Uterus (tissue), 4 donors: Measurements from ENCODE around the gene ATP8A2. TPM values are rescaled to one million over a fixed set of nuclear protein-coding genes. Genes with fewer than 3 reads are reported as not detected.

ENCODE experiments used
- DNase-seq, 2 donors: peaks; one replicate each; pipeline ENCODE4 v3.0.0-alpha.2; 2019 to 2020
- H3K27ac ChIP-seq, 2 donors: fragments of 200-600 bp; sonication (generic); 1 replicate in 1 of 2; 2 replicates in 1 of 2; pipeline ENCODE4 v1.5.1; 2016 to 2018
- H3K27me3 ChIP-seq, 2 donors: fragments of 200-600 bp; sonication (generic); one replicate each; pipeline ENCODE4 v1.5.1; 2018 to 2019; ENCODE audit warnings: control low read depth in 1 of 2
- H3K36me3 ChIP-seq, 2 donors: fragments of 200-600 bp; sonication (generic); one replicate each; pipeline ENCODE4 v1.5.1; 2019; ENCODE audit warnings: control low read depth in 1 of 2
- H3K4me1 ChIP-seq, 2 donors: fragments of 200-600 bp; sonication (generic); one replicate each; pipeline ENCODE4 v1.5.1; 2018 to 2019; ENCODE audit warnings: control low read depth in 1 of 2
- H3K4me3 ChIP-seq, 2 donors: fragments of 200-600 bp; sonication (generic); 1 replicate in 1 of 2; 2 replicates in 1 of 2; pipeline ENCODE4 v1.5.1; 2018 to 2019; ENCODE audit warnings: mild to moderate bottlenecking in 1 of 2
- H3K9me3 ChIP-seq, 2 donors: fragments of 200-600 bp; sonication (generic); one replicate each; pipeline ENCODE4 v1.5.1; 2019; ENCODE audit warnings: control low read depth in 1 of 2
- CTCF ChIP-seq, 4 experiments: fragments of 200-600 bp in 2 of 4; fragments of 450-650 bp in 2 of 4; sonication (generic) in 2 of 4; IDR thresholded peaks; one replicate each; pipeline ENCODE4 v1.5.1; 2016 to 2019; ENCODE audit warnings: antibody characterized with exemption in 4 of 4, mild to moderate bottlenecking in 2 of 4, moderate library complexity in 1 of 4
- POLR2A ChIP-seq, 2 donors: fragments of 450-650 bp; IDR thresholded peaks; one replicate each; pipeline ENCODE4 v1.6.1; 2016; ENCODE audit warnings: antibody characterized with exemption in 2 of 2, mild to moderate bottlenecking in 1 of 2, moderate library complexity in 1 of 2
- intact Hi-C: fragments of 100-400 bp; cut with DNase I; formaldehyde crosslinking; loops from one replicate; pipeline ENCODE4 v1.15.1; 2023; ENCODE audit warnings: low total_unique reads
- total RNA-seq, 4 donors: library from RNA; depleted of rRNA in 3 of 4; stranded (reverse); fragments of >200 nt in 3 of 4; gene quantifications; one replicate each; pipeline versions ENCODE4 v1.1.0 to v1.2.4, GENCODE V29; 2014 to 2023
- donor health status: DM: yes; HTN: yes; CAD: no.

The ATP8A2 gene
- total RNA-seq, 4 donors from 2014 or later, result 0.64 to 21.4 TPM; not detected in 2

- no peaks in the 10 kb centered on the region for H3K4me1 ChIP-seq
- TF ChIP-seq CTCF (IDR thresholded peaks at IDR 0.05) (no peak), POLR2A (IDR thresholded peaks at IDR 0.05) (no peak)
- no peaks in the 10 kb centered on the region for H3K9me3 ChIP-seq
- no peak overlapping the region for H3K27ac ChIP-seq
- intact Hi-C loops, result no loop called here
- no peak overlapping the region for H3K4me3 ChIP-seq
- no peak for DNase-seq
- H3K27me3 ChIP-seq, result no peaks in the 10 kb centered on the region
- H3K36me3 ChIP-seq, result no peaks in the 10 kb centered on the region
These were observed 558.0 kb downstream of the ATP8A2 start for GRCh38 chr13:25929816-25930215.

- Histone ChIP-seq H3K36me3 (no peaks in the 10 kb centered on the region), H3K4me1 (no peaks in the 10 kb centered on the region), H3K27me3 (no peaks in the 10 kb centered on the region), H3K4me3 (no peak overlapping the region), H3K9me3 (no peaks in the 10 kb centered on the region), H3K27ac (no peak overlapping the region)
- DNase-seq, result no peak
- TF ChIP-seq POLR2A (IDR thresholded peaks at IDR 0.05) (no peak), CTCF (IDR thresholded peaks at IDR 0.05) (no peak)
- intact Hi-C loops, result no loop called here
These were observed 558.9 kb downstream of the ATP8A2 start for GRCh38 chr13:25930653-25931052.

- no peak overlapping the region for H3K27ac ChIP-seq
- DNase-seq, result no peak
- H3K27me3 ChIP-seq, result no peaks in the 10 kb centered on the region
These were observed 560.6 kb downstream of the ATP8A2 start for GRCh38 chr13:25932365-25932764.

GRCh38 chr13:25933520-25933919, 561.7 kb downstream of the ATP8A2 start:
- no peaks in the 10 kb centered on the region for H3K4me1 ChIP-seq
- no peak overlapping the region for H3K27ac ChIP-seq
- no peaks in the 10 kb centered on the region for H3K9me3 ChIP-seq
- intact Hi-C loops, result no loop called here
- no peak for TF ChIP-seq POLR2A (IDR thresholded peaks at IDR 0.05)
- TF ChIP-seq CTCF (IDR thresholded peaks at IDR 0.05), result no peak
- H3K27me3 ChIP-seq, result no peaks in the 10 kb centered on the region
- no peak overlapping the region for H3K4me3 ChIP-seq
- no peaks in the 10 kb centered on the region for H3K36me3 ChIP-seq
- no peak for DNase-seq

More at GRCh38 chr13:25932365-25932764, 560.6 kb downstream of the ATP8A2 start:
- no peaks in the 10 kb centered on the region for H3K4me1 ChIP-seq
- TF ChIP-seq POLR2A (IDR thresholded peaks at IDR 0.05) (no peak), CTCF (IDR thresholded peaks at IDR 0.05) (no peak)
- H3K9me3 ChIP-seq, result no peaks in the 10 kb centered on the region
- H3K36me3 ChIP-seq, result no peaks in the 10 kb centered on the region
- no peak overlapping the region for H3K4me3 ChIP-seq
- intact Hi-C loops, result no loop called here

GRCh38 chr13:25934127-25934526, 562.4 kb downstream of the ATP8A2 start:
- no peaks in the 10 kb centered on the region for H3K36me3 ChIP-seq
- intact Hi-C loops, result no loop called here

More at GRCh38 chr13:25934127-25934526, 562.4 kb downstream of the ATP8A2 start:
- no peaks in the 10 kb centered on the region for H3K27me3 ChIP-seq
- no peak for DNase-seq
- no peak overlapping the region for H3K27ac ChIP-seq
- H3K4me3 ChIP-seq, result no peak overlapping the region
- no peaks in the 10 kb centered on the region for H3K9me3 ChIP-seq
- TF ChIP-seq CTCF (IDR thresholded peaks at IDR 0.05), result no peak
- TF ChIP-seq POLR2A (IDR thresholded peaks at IDR 0.05), result no peak
- no peaks in the 10 kb centered on the region for H3K4me1 ChIP-seq
